ENCODE measurements around the gene ZNF276. TPM values are rescaled to one million over a fixed set of nuclear protein-coding genes. Genes with fewer than 3 reads are reported as not detected.

ZNF276 gene
- total RNA-seq, 1 donor from 2014 or later, result 28.0 TPM

GRCh38 chr16:89710709-89711564 lies 10.4 kb upstream of the ZNF276 start:
- Mint-ChIP-seq H3K36me3 (peaks cover 4% of the 10 kb centered on the region), H3K9me3 (no peaks in the 10 kb centered on the region), H3K4me3 (no peak overlapping the region), H3K4me1 (ENCODE audit: unreplicated experiment) (peaks cover 2% of the 10 kb centered on the region), H3K27ac (no peak overlapping the region), H3K27me3 (peaks cover 2% of the 10 kb centered on the region)
- DNase-seq (ENCODE audit: extremely low spot score, unreplicated experiment), result no peak
- TF ChIP-seq CTCF (conservative IDR thresholded peaks at IDR 0.05), result no peak

GRCh38 chr16:89711601-89712273 lies 9.6 kb upstream of the ZNF276 start:
- Mint-ChIP-seq H3K9me3 (no peaks in the 10 kb centered on the region), H3K27me3 (no peaks in the 10 kb centered on the region), H3K4me3 (peak overlapping the region; percentile 77), H3K27ac (no peak overlapping the region), H3K4me1 (ENCODE audit: unreplicated experiment) (no peaks in the 10 kb centered on the region), H3K36me3 (peaks cover 4% of the 10 kb centered on the region)
- TF ChIP-seq CTCF (conservative IDR thresholded peaks at IDR 0.05), result no peak
- DNase-seq (ENCODE audit: extremely low spot score, unreplicated experiment), result no peak

- no peak for DNase-seq (ENCODE audit: extremely low spot score, unreplicated experiment)
- H3K27ac Mint-ChIP-seq, result no peak overlapping the region
- no peaks in the 10 kb centered on the region for H3K4me1 Mint-ChIP-seq (ENCODE audit: unreplicated experiment)
- no peak for TF ChIP-seq CTCF (conservative IDR thresholded peaks at IDR 0.05)
- peak overlapping the region; percentile 77 for H3K4me3 Mint-ChIP-seq
- H3K27me3 Mint-ChIP-seq, result no peaks in the 10 kb centered on the region
- H3K9me3 Mint-ChIP-seq, result no peaks in the 10 kb centered on the region
- H3K36me3 Mint-ChIP-seq, result peaks cover 4% of the 10 kb centered on the region
Observed at GRCh38 chr16:89712274-89712781, 9.0 kb upstream of the ZNF276 start.

GRCh38 chr16:89716493-89716892 lies 4.8 kb upstream of the ZNF276 start:
- no peak overlapping the region for H3K27ac Mint-ChIP-seq
- peaks cover 4% of the 10 kb centered on the region for H3K36me3 Mint-ChIP-seq
- no peak for DNase-seq (ENCODE audit: extremely low spot score, unreplicated experiment)
- H3K27me3 Mint-ChIP-seq, result no peaks in the 10 kb centered on the region
- H3K4me3 Mint-ChIP-seq, result no peak overlapping the region
- H3K9me3 Mint-ChIP-seq, result no peaks in the 10 kb centered on the region
- no peak for TF ChIP-seq CTCF (conservative IDR thresholded peaks at IDR 0.05)
- peaks cover 13% of the 10 kb centered on the region for H3K4me1 Mint-ChIP-seq (ENCODE audit: unreplicated experiment)

- no peaks in the 10 kb centered on the region for H3K9me3 Mint-ChIP-seq
- no peak for TF ChIP-seq CTCF (conservative IDR thresholded peaks at IDR 0.05)
- no peaks in the 10 kb centered on the region for H3K27me3 Mint-ChIP-seq
- peak overlapping the region; percentile 53 for H3K27ac Mint-ChIP-seq
- DNase-seq (ENCODE audit: extremely low spot score, unreplicated experiment), result no peak
- peaks cover 13% of the 10 kb centered on the region for H3K4me1 Mint-ChIP-seq (ENCODE audit: unreplicated experiment)
- peaks cover 4% of the 10 kb centered on the region for H3K36me3 Mint-ChIP-seq
- peak overlapping the region; percentile 55 for H3K4me3 Mint-ChIP-seq
Observed at GRCh38 chr16:89716916-89717687, 4.2 kb upstream of the ZNF276 start.

Measured in type B pancreatic cell (in vitro differentiated cells).